Neural cell (in vitro differentiated cells): Measurements from ENCODE around the gene PDZD4. TPM values are rescaled to one million over a fixed set of nuclear protein-coding genes. Genes with fewer than 3 reads are reported as not detected.

Source experiments
- H2AFZ ChIP-seq: fragments of 200-600, 300-800 bp; sonication (generic), shearing (Covaris generic); 2 replicates; pipeline ENCODE4 v1.6.0; 2014; ENCODE audit warnings: low read depth, mild to moderate bottlenecking, antibody characterized with exemption, low read length, moderate library complexity
- H3F3A ChIP-seq: fragments of 200-600 bp; shearing (Covaris generic); 2 replicates; pipeline ENCODE4 v1.6.1; 2016; ENCODE audit warnings: mild to moderate bottlenecking, moderate library complexity, mixed read lengths, antibody characterized with exemption, low read length; ENCODE audit not compliant: insufficient read depth, poor library complexity, severe bottlenecking
- H3K27ac ChIP-seq: fragments of 200-600, 300-800 bp; sonication (generic), shearing (Covaris generic); 2 replicates; pipeline ENCODE4 v1.5.1; 2014; ENCODE audit warnings: mild to moderate bottlenecking, low read length, moderate library complexity
- H3K27me3 ChIP-seq: fragments of 300-800, 200-600 bp; sonication (generic), shearing (Covaris generic); 2 replicates; pipeline ENCODE4 v1.6.0; 2014; ENCODE audit warnings: mild to moderate bottlenecking, low read depth, low read length, moderate library complexity; ENCODE audit not compliant: insufficient read depth
- H3K36me3 ChIP-seq: fragments of 300-800, 200-600 bp; sonication (generic), shearing (Covaris generic); 2 replicates; pipeline ENCODE4 v1.5.1; 2014; ENCODE audit warnings: mild to moderate bottlenecking, antibody characterized with exemption, low read length, moderate library complexity; ENCODE audit not compliant: insufficient read depth
- H3K4me2 ChIP-seq: fragments of 300-800, 200-600 bp; sonication (generic), shearing (Covaris generic); 2 replicates; pipeline ENCODE4 v1.6.0; 2014; ENCODE audit warnings: mild to moderate bottlenecking, low read length
- H3K4me3 ChIP-seq: fragments of 300-800, 200-600 bp; sonication (generic), shearing (Covaris generic); 2 replicates; pipeline ENCODE4 v1.5.1; 2014; ENCODE audit warnings: mild to moderate bottlenecking, low read length, moderate library complexity
- H3K79me2 ChIP-seq: fragments of 200-600 bp; shearing (Covaris generic); replicated peaks from 2 replicates; pipeline ENCODE4 v1.6.0; 2014; ENCODE audit warnings: mild to moderate bottlenecking, low read length, moderate library complexity; ENCODE audit not compliant: insufficient read depth
- H3K9ac ChIP-seq: fragments of 300-800, 200-600 bp; sonication (generic), shearing (Covaris generic); 2 replicates; pipeline ENCODE4 v1.6.1; 2016; ENCODE audit warnings: mild to moderate bottlenecking, low read length, mixed read lengths
- H3K9me2 ChIP-seq: fragments of 200-600 bp; shearing (Covaris generic); 2 replicates; pipeline ENCODE4 v1.6.1; 2016; ENCODE audit warnings: mild to moderate bottlenecking, low read length, mixed read lengths; ENCODE audit not compliant: insufficient read depth
- H3K9me3 ChIP-seq: fragments of 200-600, 300-800 bp; sonication (generic), shearing (Covaris generic); 2 replicates; pipeline ENCODE4 v1.6.1; 2016; ENCODE audit warnings: mild to moderate bottlenecking, mixed run types, low read length, moderate library complexity, mixed read lengths
- H4K20me1 ChIP-seq: fragments of 200-600 bp; shearing (Covaris generic); 2 replicates; pipeline ENCODE4 v1.6.1; 2016; ENCODE audit warnings: mild to moderate bottlenecking, mixed run types; ENCODE audit not compliant: insufficient read depth
- EP300 ChIP-seq: fragments of 450-650 bp; conservative IDR thresholded peaks from 2 replicates; pipeline ENCODE4 v1.6.1; 2014; ENCODE audit warnings: antibody characterized with exemption, mild to moderate bottlenecking, moderate library complexity; ENCODE audit not compliant: poor library complexity, severe bottlenecking
- EZH2 ChIP-seq: fragments of 200-600, 300-800 bp; shearing (Covaris generic), sonication (generic); IDR thresholded peaks from 2 replicates; pipeline ENCODE4 v1.6.1; 2014; ENCODE audit warnings: antibody characterized with exemption, low read length, borderline replicate concordance, mild to moderate bottlenecking; ENCODE audit not compliant: insufficient read depth, poor library complexity, severe bottlenecking
- MXI1 ChIP-seq: fragments of 450-650 bp; conservative IDR thresholded peaks from 2 replicates; pipeline ENCODE4 v1.6.1; 2014; ENCODE audit warnings: antibody characterized with exemption, mild to moderate bottlenecking; ENCODE audit not compliant: poor library complexity, severe bottlenecking
- POLR2AphosphoS5 ChIP-seq: IDR thresholded peaks from 2 replicates; pipeline ENCODE4 v1.6.1; 2012
- RAD21 ChIP-seq: fragments of 450-650 bp; conservative IDR thresholded peaks from 2 replicates; pipeline ENCODE4 v1.6.1; 2014; ENCODE audit warnings: antibody characterized with exemption, mild to moderate bottlenecking, moderate library complexity
- SMC3 ChIP-seq: fragments of 450-650 bp; conservative IDR thresholded peaks from 2 replicates; pipeline ENCODE4 v1.6.1; 2014; ENCODE audit warnings: antibody characterized with exemption, mild to moderate bottlenecking, moderate library complexity; ENCODE audit not compliant: poor library complexity
- TAF1 ChIP-seq: IDR thresholded peaks from 2 replicates; pipeline ENCODE4 v1.6.1; 2012; ENCODE audit warnings: low read depth
- polyA plus RNA-seq: library from polyadenylated mRNA; depleted of rRNA; stranded (reverse); fragments of >200 nt; gene quantifications from 2 replicates; pipeline ENCODE4 v1.2.3, GENCODE V29; 2014
- TF ChIP-seq, protein P1 (sequence below): fragments of 450-650 bp; IDR thresholded peaks from 2 replicates; pipeline ENCODE4 v1.5.1; 2014; ENCODE audit warnings: antibody characterized with exemption, mild to moderate bottlenecking, moderate library complexity; ENCODE audit not compliant: poor library complexity, severe bottlenecking
- TF ChIP-seq, protein P2 (sequence below): IDR thresholded peaks from 2 replicates; pipeline ENCODE4 v1.6.1; 2012; ENCODE audit warnings: borderline replicate concordance

The PDZD4 gene
- polyA plus RNA-seq, 1 donor from 2014 or later: 343 TPM

DNA sequence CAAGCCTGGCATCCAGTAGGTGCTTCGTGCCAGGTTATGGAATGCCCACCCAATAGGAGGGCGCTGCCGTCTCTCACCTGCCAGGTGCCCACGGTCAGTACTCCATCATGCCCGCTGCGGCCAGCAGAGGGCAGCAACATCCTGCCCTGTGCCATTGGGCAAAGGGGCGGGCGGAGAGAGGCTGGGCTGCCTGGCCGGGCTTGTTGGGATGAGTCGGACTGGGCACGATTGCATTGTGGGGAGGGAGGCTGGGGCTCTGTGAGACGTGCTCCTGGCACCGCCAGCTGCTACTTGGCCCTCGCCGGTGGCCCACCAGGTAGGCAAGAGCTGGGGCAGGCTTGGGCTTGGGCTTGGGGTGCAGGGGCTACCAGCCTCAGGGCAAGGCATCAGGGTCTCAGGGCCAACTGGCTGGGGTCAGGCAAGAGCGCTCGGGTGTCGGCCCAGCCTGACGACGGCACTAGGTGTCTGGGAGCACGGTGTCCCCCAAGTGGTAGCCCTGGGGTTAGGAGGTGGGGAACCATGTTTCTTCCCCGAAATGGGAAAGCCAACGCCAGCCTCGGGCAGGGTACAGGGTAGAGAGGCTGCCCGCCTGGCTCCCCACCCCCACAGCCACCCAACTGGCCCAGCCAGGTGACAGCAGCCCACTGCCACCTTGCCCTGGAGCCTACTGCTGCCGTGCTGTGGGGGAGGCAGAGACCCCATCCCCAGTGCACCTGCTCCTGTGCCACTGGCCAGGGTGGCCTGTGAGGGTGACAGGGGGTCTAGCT lies 66.2 kb downstream of the PDZD4 start, which contains the start of gene PLXNB3:
Gene PLXNB3 (plus strand): TSS at position 261 of the 767 bp plus-strand sequence. CDS start 1,287 bp downstream, outside the sequence.
- Histone ChIP-seq H3K4me2 (no peak within 1 kb of the TSS), H3K79me2 (no peaks in the 10 kb centered on the region), H3K9me3 (no peaks in the 10 kb centered on the region), H3F3A (no peaks in the 10 kb centered on the region), H3K27me3 (no peaks in the 10 kb centered on the region), H2AFZ (no peak within 1 kb of the TSS), H3K9me2 (no peaks in the 10 kb centered on the region), H3K9ac (peak within 1 kb of the TSS; percentile 69), H3K27ac (no peak within 1 kb of the TSS), H3K4me3 (no peak within 1 kb of the TSS), H3K36me3 (no peaks in the 10 kb centered on the region), H4K20me1 (no peaks in the 10 kb centered on the region)
- TF ChIP-seq RAD21 (peak; percentile 83), POLR2AphosphoS5 (no peak), EZH2 (no peak), EP300 (no peak), MXI1 (no peak), TAF1 (no peak), SMC3 (peak; percentile 87)
- TF ChIP-seq, protein P1, sequence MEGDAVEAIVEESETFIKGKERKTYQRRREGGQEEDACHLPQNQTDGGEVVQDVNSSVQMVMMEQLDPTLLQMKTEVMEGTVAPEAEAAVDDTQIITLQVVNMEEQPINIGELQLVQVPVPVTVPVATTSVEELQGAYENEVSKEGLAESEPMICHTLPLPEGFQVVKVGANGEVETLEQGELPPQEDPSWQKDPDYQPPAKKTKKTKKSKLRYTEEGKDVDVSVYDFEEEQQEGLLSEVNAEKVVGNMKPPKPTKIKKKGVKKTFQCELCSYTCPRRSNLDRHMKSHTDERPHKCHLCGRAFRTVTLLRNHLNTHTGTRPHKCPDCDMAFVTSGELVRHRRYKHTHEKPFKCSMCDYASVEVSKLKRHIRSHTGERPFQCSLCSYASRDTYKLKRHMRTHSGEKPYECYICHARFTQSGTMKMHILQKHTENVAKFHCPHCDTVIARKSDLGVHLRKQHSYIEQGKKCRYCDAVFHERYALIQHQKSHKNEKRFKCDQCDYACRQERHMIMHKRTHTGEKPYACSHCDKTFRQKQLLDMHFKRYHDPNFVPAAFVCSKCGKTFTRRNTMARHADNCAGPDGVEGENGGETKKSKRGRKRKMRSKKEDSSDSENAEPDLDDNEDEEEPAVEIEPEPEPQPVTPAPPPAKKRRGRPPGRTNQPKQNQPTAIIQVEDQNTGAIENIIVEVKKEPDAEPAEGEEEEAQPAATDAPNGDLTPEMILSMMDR: peak; percentile 81
- TF ChIP-seq, protein P2, sequence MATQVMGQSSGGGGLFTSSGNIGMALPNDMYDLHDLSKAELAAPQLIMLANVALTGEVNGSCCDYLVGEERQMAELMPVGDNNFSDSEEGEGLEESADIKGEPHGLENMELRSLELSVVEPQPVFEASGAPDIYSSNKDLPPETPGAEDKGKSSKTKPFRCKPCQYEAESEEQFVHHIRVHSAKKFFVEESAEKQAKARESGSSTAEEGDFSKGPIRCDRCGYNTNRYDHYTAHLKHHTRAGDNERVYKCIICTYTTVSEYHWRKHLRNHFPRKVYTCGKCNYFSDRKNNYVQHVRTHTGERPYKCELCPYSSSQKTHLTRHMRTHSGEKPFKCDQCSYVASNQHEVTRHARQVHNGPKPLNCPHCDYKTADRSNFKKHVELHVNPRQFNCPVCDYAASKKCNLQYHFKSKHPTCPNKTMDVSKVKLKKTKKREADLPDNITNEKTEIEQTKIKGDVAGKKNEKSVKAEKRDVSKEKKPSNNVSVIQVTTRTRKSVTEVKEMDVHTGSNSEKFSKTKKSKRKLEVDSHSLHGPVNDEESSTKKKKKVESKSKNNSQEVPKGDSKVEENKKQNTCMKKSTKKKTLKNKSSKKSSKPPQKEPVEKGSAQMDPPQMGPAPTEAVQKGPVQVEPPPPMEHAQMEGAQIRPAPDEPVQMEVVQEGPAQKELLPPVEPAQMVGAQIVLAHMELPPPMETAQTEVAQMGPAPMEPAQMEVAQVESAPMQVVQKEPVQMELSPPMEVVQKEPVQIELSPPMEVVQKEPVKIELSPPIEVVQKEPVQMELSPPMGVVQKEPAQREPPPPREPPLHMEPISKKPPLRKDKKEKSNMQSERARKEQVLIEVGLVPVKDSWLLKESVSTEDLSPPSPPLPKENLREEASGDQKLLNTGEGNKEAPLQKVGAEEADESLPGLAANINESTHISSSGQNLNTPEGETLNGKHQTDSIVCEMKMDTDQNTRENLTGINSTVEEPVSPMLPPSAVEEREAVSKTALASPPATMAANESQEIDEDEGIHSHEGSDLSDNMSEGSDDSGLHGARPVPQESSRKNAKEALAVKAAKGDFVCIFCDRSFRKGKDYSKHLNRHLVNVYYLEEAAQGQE: no peak

DNA sequence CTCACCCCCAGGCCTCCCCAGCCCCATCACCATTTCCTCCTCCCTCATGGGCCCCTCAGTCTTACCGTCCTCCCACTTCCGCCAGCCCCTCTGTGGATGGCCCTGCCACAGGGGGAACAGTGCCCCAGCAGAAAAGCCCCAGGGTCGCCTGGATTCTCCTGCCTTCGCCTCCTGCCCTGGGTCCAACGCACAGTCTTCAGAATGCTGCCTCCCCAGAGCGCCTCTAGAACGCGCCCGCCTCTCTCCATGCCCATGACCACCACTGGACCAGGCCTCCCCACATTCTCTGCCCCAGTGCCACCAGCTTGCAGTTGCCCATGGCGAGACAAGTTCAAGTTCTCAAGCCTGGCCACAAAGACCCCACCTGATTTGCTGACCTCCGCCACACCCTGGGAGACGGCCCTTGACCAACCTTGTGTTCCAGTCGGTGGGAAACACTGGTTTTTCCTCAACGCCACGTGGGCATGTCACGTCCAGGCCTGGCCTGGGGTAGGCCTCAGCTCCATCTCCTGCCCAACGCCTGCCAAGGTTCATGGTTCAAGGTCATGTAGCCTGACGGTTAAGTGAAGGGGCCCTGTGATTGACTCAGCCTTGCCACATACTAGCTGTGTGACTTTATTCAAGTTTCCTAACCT lies 66.9 kb downstream of the PDZD4 start:
- H3K27ac ChIP-seq: no peak overlapping the region
- H3K79me2 ChIP-seq: no peaks in the 10 kb centered on the region
- H3K9me3 ChIP-seq: no peaks in the 10 kb centered on the region
- no peak overlapping the region for H3K4me2 ChIP-seq
- no peak overlapping the region for H2AFZ ChIP-seq
- no peak overlapping the region for H3K4me3 ChIP-seq
- no peaks in the 10 kb centered on the region for H3K9me2 ChIP-seq
- H3K9ac ChIP-seq: no peak overlapping the region
- TF ChIP-seq POLR2AphosphoS5 (no peak), EP300 (no peak), EZH2 (no peak), MXI1 (no peak), RAD21 (no peak), SMC3 (no peak), TAF1 (no peak)
- TF ChIP-seq, protein P1: no peak
- TF ChIP-seq, protein P2: no peak
- no peaks in the 10 kb centered on the region for H3F3A ChIP-seq
- H3K36me3 ChIP-seq: no peaks in the 10 kb centered on the region
- no peaks in the 10 kb centered on the region for H3K27me3 ChIP-seq
- H4K20me1 ChIP-seq: no peaks in the 10 kb centered on the region
